B cell (primary cell): ENCODE measurements around the gene TLE7.

Experiments used
- EZH2 ChIP-seq: IDR thresholded peaks from 2 replicates; pipeline ENCODE4 v1.6.1; 2012; ENCODE audit warnings: borderline replicate concordance, low read depth, mild to moderate bottlenecking, moderate library complexity, low read length; ENCODE audit not compliant: insufficient read depth, poor library complexity, severe bottlenecking
- TF ChIP-seq, protein P1 (sequence below): fragments of 200-600 bp; IDR thresholded peaks from one replicate; pipeline ENCODE4 v1.8.0; 2022; ENCODE audit warnings: antibody characterized with exemption, mild to moderate bottlenecking

DNA sequence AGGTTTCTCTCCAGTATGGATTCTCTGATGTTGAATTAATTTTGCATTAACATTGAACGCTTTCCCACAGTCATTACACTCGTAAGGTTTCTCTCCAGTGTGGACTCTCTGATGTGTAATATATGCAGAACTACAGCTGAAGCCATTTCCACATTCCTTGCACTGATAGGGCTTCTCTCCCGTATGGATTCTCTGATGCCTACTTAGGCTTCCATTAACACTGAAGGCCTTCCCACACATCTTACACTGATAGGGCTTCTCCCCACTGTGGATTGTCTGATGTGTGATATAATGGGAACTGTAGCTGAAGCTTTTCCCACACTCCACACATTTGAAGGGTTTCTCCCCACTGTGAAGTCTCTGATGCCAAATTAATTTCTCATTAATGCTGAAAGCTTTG lies 7.2 kb upstream of the TLE7 start:
- TF ChIP-seq, protein P1, sequence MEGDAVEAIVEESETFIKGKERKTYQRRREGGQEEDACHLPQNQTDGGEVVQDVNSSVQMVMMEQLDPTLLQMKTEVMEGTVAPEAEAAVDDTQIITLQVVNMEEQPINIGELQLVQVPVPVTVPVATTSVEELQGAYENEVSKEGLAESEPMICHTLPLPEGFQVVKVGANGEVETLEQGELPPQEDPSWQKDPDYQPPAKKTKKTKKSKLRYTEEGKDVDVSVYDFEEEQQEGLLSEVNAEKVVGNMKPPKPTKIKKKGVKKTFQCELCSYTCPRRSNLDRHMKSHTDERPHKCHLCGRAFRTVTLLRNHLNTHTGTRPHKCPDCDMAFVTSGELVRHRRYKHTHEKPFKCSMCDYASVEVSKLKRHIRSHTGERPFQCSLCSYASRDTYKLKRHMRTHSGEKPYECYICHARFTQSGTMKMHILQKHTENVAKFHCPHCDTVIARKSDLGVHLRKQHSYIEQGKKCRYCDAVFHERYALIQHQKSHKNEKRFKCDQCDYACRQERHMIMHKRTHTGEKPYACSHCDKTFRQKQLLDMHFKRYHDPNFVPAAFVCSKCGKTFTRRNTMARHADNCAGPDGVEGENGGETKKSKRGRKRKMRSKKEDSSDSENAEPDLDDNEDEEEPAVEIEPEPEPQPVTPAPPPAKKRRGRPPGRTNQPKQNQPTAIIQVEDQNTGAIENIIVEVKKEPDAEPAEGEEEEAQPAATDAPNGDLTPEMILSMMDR = no peak
- TF ChIP-seq EZH2 = no peak
